GM15510 (cell line): ENCODE data around the gene CELF2.

Experiments used
- POLR2A ChIP-seq: IDR thresholded peaks from 3 replicates; pipeline ENCODE4 v1.6.1; 2011; ENCODE audit warnings: borderline replicate concordance; ENCODE audit not compliant: insufficient read length; ENCODE audit errors: extremely low read depth

The CELF2 gene

DNA sequence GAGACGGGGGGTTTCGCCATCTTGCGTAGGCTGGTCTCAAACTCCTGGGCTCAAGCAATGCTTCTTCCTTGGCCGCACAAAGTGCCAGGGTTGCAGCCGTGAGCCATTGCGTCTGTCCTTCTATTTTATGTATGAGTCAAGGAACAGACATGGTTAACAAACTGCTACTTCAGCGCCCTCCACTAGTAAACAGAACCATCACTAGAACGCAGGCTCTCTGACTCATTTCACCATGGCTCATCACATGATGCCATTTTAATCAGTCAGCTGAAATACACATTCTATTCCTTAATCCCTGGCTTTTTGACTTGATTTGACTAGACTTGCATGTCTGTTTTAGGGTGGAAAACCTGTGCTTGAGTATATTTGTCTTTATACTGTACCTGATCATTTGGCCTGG, 41.3 kb downstream of the CELF2 start:
- TF ChIP-seq POLR2A: no peak

DNA sequence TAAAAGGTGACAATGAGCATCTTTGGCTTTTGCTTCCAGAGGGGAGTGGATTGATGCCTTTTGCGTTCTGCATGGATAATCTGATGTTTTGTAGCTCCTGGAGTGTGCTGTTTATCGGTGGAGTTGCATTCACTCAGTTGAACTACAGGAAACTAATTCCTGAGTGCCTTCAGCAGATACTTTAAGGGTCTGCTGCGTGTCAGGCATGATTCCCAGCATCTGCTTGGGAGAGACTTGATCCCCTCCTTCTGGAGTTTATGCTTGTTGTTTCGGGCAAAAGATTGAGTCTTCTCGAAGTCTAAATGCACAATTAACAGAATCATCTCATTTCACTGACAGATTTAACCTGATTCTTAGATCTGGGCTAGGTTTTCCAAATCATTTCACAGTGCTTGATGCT, 46.2 kb downstream of the CELF2 start:
- no peak for TF ChIP-seq POLR2A

- no peak for TF ChIP-seq POLR2A
These were observed 47.2 kb downstream of the CELF2 start for GRCh38 chr10:11064832-11065231.

- no peak for TF ChIP-seq POLR2A
These were observed 47.9 kb downstream of the CELF2 start for GRCh38 chr10:11065567-11065966.

DNA sequence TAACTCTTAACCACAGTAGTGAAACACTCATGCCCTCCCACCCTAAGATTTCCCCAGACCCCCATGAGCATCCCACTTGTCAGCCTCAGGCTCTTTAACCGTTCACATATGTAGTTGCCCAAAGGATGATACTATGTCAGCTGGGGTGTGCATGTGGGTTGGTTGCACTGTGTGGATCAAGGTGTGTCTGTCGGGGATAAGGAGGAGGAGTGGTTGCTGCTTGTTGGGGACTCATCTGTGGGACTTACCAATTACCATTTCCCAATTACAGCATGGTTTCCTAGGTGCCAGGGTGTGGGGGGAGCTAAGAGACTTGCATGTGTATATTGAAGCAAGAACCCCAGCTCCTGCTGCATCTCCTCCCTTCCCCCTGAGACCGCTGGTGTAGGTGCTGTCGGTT, 48.8 kb downstream of the CELF2 start:
- no peak for TF ChIP-seq POLR2A

- TF ChIP-seq POLR2A: no peak
These were observed 51.4 kb downstream of the CELF2 start for GRCh38 chr10:11068861-11069633.

- TF ChIP-seq POLR2A: no peak
These were observed 55.7 kb downstream of the CELF2 start for GRCh38 chr10:11073410-11073809.

DNA sequence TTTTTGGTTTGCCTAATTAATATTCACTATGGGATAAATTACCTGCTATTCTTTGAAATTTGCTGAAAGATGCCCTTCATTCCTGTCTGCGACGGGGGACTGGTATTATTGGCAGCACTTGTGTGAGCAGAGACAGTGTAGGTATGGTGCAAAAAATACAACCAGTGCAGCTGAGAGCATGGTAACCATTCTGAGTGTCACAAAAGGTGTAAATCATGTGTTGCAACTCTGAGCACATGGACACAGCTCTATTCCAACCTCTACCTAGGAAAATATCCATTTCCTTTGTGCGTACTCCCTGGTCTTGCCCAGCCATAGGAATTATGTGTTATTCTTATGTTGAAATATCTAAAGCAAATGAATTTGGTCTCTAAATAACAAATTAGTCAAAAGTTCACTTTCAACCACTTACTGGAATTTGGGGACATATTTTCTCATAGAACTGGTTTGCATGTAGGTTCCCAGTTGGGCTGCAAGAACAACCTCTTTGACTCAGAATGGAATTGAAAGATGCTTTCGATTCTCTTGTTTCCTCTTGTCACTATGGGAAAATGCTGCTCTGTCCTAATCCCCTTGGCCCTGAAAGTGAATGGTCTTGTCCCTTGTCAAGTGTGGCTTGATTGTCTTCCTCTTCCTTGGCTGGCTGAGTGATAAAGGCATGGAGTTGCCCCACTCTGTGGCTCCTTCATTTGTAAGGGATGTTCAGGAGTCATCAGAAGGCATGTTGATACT, 57.0 kb downstream of the CELF2 start:
- TF ChIP-seq POLR2A: no peak

GRCh38 chr10:11076221-11076620, 58.5 kb downstream of the CELF2 start:
- no peak for TF ChIP-seq POLR2A

DNA sequence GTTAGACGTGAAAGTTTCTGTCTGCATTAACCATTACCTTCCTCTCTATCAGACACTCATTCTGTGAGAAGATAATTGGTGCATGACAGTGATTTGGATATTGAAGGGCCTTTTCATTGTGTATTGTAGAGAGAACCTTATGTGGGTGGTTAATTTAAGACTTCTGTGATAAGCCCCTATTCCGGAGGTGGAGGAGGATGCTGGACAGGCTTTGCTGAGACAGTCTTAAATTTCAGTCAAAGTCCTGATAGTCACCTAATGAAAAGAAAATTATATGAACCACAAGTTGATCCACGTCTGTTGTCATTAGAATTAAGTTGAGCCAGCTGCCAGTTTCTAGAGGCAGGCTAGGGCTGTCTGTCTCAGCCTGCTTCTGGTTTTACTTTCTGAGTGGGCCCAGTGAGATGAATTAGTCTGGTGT, 62.9 kb downstream of the CELF2 start:
- no peak for TF ChIP-seq POLR2A

- TF ChIP-seq POLR2A: no peak
These were observed 63.7 kb downstream of the CELF2 start for GRCh38 chr10:11081408-11081807.

- no peak for TF ChIP-seq POLR2A
These were observed 64.9 kb downstream of the CELF2 start for GRCh38 chr10:11082526-11082925.

- TF ChIP-seq POLR2A: no peak
These were observed 65.4 kb downstream of the CELF2 start for GRCh38 chr10:11083051-11083450.

GRCh38 chr10:11085545-11085944, 67.9 kb downstream of the CELF2 start:
- TF ChIP-seq POLR2A: no peak

GRCh38 chr10:11086177-11086840, 68.6 kb downstream of the CELF2 start:
- TF ChIP-seq POLR2A: no peak
